ENCODE data around the gene FGD3. TPM values are rescaled to one million over a fixed set of nuclear protein-coding genes. Genes with fewer than 3 reads are reported as not detected.

FGD3 gene
- total and polyA plus RNA-seq, 2 of the 8 experiments (the other 6 are each of a cell fraction or from before 2014, with no cell fraction given) = 1.4 to 1.9 TPM

DNA sequence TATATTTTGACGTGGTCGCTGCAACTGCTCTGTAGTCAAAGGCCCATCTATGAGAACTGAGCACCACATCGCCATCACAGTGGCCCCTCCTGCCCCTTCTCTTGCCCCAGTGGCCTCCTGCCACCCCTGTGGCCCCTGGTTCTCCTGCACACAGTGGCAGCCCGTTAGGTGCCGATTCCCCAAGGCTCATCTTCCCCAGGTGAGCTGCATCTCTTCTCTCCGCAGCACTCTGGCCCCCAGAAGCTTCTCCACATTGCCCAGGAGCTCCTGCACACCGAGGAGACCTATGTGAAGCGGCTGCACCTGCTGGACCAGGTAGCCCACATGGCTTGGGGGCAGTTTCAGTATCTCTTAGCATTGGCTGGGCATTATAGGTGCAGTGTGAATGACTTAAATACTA is 55.4 kb downstream of the FGD3 start:
- H3K56ac ChIP-seq (replicated peaks; ENCODE audit: insufficient read length, low read depth, low read length) = no peak overlapping the region
- CTCF ChIA-PET (ENCODE audit: partially characterized antibody) = interaction anchor here (0.6 to 4.4 kb wide), 42 partner anchors 8 to 614 kb away, joined by 3 to 45 read pairs (median 6); no protein-coding TSS in a partner anchor
- H3K27me3 ChIP-seq (replicated peaks in 1 of 4; ENCODE audit: control insufficient read depth in 3 of 4, extremely low read depth in 1 of 4, insufficient read depth in 3 of 4, low read length in 3 of 4) = no peaks in the 10 kb centered on the region
- H3K9me3 ChIP-seq (ENCODE audit: insufficient read depth in 2 of 2, low read depth in 1 of 2, low read length in 1 of 2) = peaks cover 8 to 9% of the 10 kb centered on the region in 2 experiments; a peak in 3 of 4 replicates
- no peak overlapping the region for H3K14ac ChIP-seq (ENCODE audit: insufficient read length)
- H3K4me3 ChIP-seq (ENCODE audit: extremely low read depth in 1 of 4, insufficient read depth in 2 of 4, low read depth in 3 of 4, low read length in 4 of 4) = no peak overlapping the region
- no peak overlapping the region for H2AFZ ChIP-seq (ENCODE audit: low read length)
- H3K23ac ChIP-seq (ENCODE audit: insufficient read length) = no peak overlapping the region
- no peak overlapping the region for H3K4me2 ChIP-seq (ENCODE audit: insufficient read depth in 1 of 2, low read depth in 2 of 2, low read length in 2 of 2)
- DNase-seq (ENCODE audit: low read depth in 1 of 2, low spot score in 2 of 2) (no peak), FAIRE-seq (no peak)
- H2AK5ac ChIP-seq (ENCODE audit: low read depth, low read length) = no peak overlapping the region
- H3K36me3 ChIP-seq (ENCODE audit: control insufficient read depth in 2 of 4, insufficient read depth in 4 of 4, low read length in 3 of 4) = no peaks in the 10 kb centered on the region
- H3K4ac ChIP-seq (replicated peaks; ENCODE audit: insufficient read length, low read depth, low read length) = no peak overlapping the region
- H3K18ac ChIP-seq (ENCODE audit: extremely low read depth, low read length) = no peak overlapping the region
- H3K27ac ChIP-seq (ENCODE audit: low read depth, low read length) = no peak overlapping the region
- POLR2A ChIA-PET (ENCODE audit: partially characterized antibody) = interaction anchor here (1.1 kb wide), 1 partner anchor 10 kb away, joined by 3 read pairs; no protein-coding TSS in a partner anchor
- H2BK5ac ChIP-seq (ENCODE audit: low read depth, low read length) = no peak overlapping the region
- WGBS, 2 experiments (ENCODE audit: extremely low coverage in 1 of 2, insufficient coverage in 1 of 2, insufficient read length in 1 of 2, insufficient replicate concordance in 2 of 2, low coverage in 1 of 2, low lambda C conversion rate in 2 of 2, missing lambda C conversion rate in 1 of 2) = 91% methylated on average over 8 of the region's 8 CpGs; no CpG with 5 or more reads in 1 of the 2 experiments
- H2BK15ac ChIP-seq (ENCODE audit: low read length) = no peak overlapping the region
- H3K79me2 ChIP-seq (ENCODE audit: control insufficient read depth in 1 of 2, insufficient read depth in 2 of 2, low read length in 2 of 2) = no peaks in the 10 kb centered on the region
- H2BK12ac ChIP-seq (ENCODE audit: low read depth, low read length) = no peak overlapping the region
- no peaks in the 10 kb centered on the region for H3K23me2 ChIP-seq (ENCODE audit: low read depth, low read length)
- no peak overlapping the region for H4K5ac ChIP-seq (ENCODE audit: insufficient read length, low read depth, low read length)
- H4K8ac ChIP-seq (ENCODE audit: extremely low read depth, insufficient read depth, low read length) = no peak overlapping the region
- H4K91ac ChIP-seq (replicated peaks; ENCODE audit: insufficient read length, low read length) = peak overlapping the region; percentile 1
- no peak overlapping the region for H3K9ac ChIP-seq (replicated peaks in 1 of 4; ENCODE audit: extremely low read depth in 1 of 4, low read depth in 3 of 4, low read length in 3 of 4)
- H4K20me1 ChIP-seq (replicated peaks in 1 of 2; ENCODE audit: control insufficient read depth in 1 of 2, insufficient read depth in 2 of 2, low read length in 2 of 2) = no peaks in the 10 kb centered on the region
- H2BK20ac ChIP-seq (ENCODE audit: low read length) = no peak overlapping the region
- no peaks in the 10 kb centered on the region for H3K79me1 ChIP-seq (ENCODE audit: low read depth, low read length)
- 0 out of 7 replicates have a peak, but pooled peaks cover 0 to 3% (median under 1%) of the 10 kb centered on the region in 4 experiments for H3K4me1 ChIP-seq (replicated peaks in 1 of 4; ENCODE audit: control insufficient read depth in 3 of 4, insufficient read depth in 4 of 4, low read length in 3 of 4)
- no peak for TF ChIP-seq SUZ12 (IDR thresholded peaks at IDR 0.05; ENCODE audit: low read length)
- TF ChIP-seq KDM1A (IDR thresholded peaks at IDR 0.05; ENCODE audit: borderline replicate concordance, low read length) = no peak
- no peak for TF ChIP-seq SIRT6 (IDR thresholded peaks at IDR 0.05; ENCODE audit: low read length)
- TF ChIP-seq POLR2A (IDR thresholded peaks at IDR 0.05; ENCODE audit: control extremely low read depth in 1 of 2, low read depth in 2 of 2, low read length in 2 of 2) = no peak
- TF ChIP-seq GTF2F1 (IDR thresholded peaks at IDR 0.05; ENCODE audit: borderline replicate concordance, low read depth, low read length) = no peak
- TF ChIP-seq JUN (IDR thresholded peaks at IDR 0.05; ENCODE audit: low read depth, low read length) = no peak
- TF ChIP-seq RXRA (IDR thresholded peaks at IDR 0.05; ENCODE audit: insufficient read depth, low read depth, low read length) = no peak
- TF ChIP-seq YY1 (IDR thresholded peaks at IDR 0.05; ENCODE audit: low read depth, low read length) = no peak
- no peak for TF ChIP-seq RAD21 (IDR thresholded peaks at IDR 0.05 in 1 of 2, conservative IDR thresholded peaks at IDR 0.05 in 1 of 2; ENCODE audit: low read depth in 2 of 2, low read length in 2 of 2)
- no peak for TF ChIP-seq NANOG (IDR thresholded peaks at IDR 0.05; ENCODE audit: insufficient read depth, low read depth, low read length, poor library complexity, severe bottlenecking)
- H2BK120ac ChIP-seq (replicated peaks; ENCODE audit: low read depth, low read length) = no peak overlapping the region

Data from H1 (cell line).